GM18507 (cell line): Measurements from ENCODE around the gene HOXB3.

ENCODE experiments used
- DNase-seq: peaks from one replicate; pipeline ENCODE4 v3.0.0; 2011; ENCODE audit warnings: low read depth; ENCODE audit not compliant: insufficient read length; ENCODE audit errors: extremely low spot score
- FAIRE-seq: peaks from 2 replicates; lab custom pipeline; 2011; peaks lifted over from hg19 to GRCh38; lab: Jason Lieb, UNC

Gene HOXB3

GRCh38 chr17:48550502-48551213 is 39.4 kb downstream of the HOXB3 start:
- FAIRE-seq: no peak
- DNase-seq: no peak

GRCh38 chr17:48549914-48550501 is 40.0 kb downstream of the HOXB3 start:
- no peak for DNase-seq
- FAIRE-seq: no peak

GRCh38 chr17:48549281-48549630 is 40.8 kb downstream of the HOXB3 start:
- no peak for FAIRE-seq
- no peak for DNase-seq

GRCh38 chr17:48548523-48549280 is 41.3 kb downstream of the HOXB3 start:
- FAIRE-seq (no peak), DNase-seq (no peak)

- FAIRE-seq: no peak
- no peak for DNase-seq
These were observed 42.1 kb downstream of the HOXB3 start for GRCh38 chr17:48547808-48548522.

- no peak for DNase-seq
- FAIRE-seq: no peak
These were observed 42.9 kb downstream of the HOXB3 start for GRCh38 chr17:48546924-48547807.

- DNase-seq (no peak), FAIRE-seq (no peak)
These were observed 43.7 kb downstream of the HOXB3 start for GRCh38 chr17:48546137-48546923.

- FAIRE-seq (no peak), DNase-seq (no peak)
These were observed 44.5 kb downstream of the HOXB3 start for GRCh38 chr17:48545539-48545938.

GRCh38 chr17:48545022-48545375 is 45.0 kb downstream of the HOXB3 start, which contains the start of gene HOXB2:
Gene HOXB2, minus strand, starts transcription at chr17:48545109. Its CDS starts 198 bp downstream, at chr17:48544911.
- FAIRE-seq (no peak), DNase-seq (no peak)

GRCh38 chr17:48544349-48545021 is 45.6 kb downstream of the HOXB3 start:
- FAIRE-seq (no peak), DNase-seq (no peak)

GRCh38 chr17:48543854-48544348 is 46.1 kb downstream of the HOXB3 start:
- no peak for FAIRE-seq

GRCh38 chr17:48543107-48543853 is 46.8 kb downstream of the HOXB3 start:
- DNase-seq (peak; percentile 30), FAIRE-seq (peak; percentile 26)

More at GRCh38 chr17:48543854-48544348, 46.1 kb downstream of the HOXB3 start:
- no peak for DNase-seq

- DNase-seq: no peak
These were observed 47.3 kb downstream of the HOXB3 start for GRCh38 chr17:48542698-48543106.

GRCh38 chr17:48542114-48542656 is 47.9 kb downstream of the HOXB3 start:
- DNase-seq: no peak
- no peak for FAIRE-seq

More at GRCh38 chr17:48542698-48543106, 47.3 kb downstream of the HOXB3 start:
- no peak for FAIRE-seq

GRCh38 chr17:48541577-48542113 is 48.4 kb downstream of the HOXB3 start:
- DNase-seq: no peak
- no peak for FAIRE-seq

- DNase-seq (no peak), FAIRE-seq (no peak)
These were observed 48.9 kb downstream of the HOXB3 start for GRCh38 chr17:48541036-48541576.
